ENCODE measurements around the gene ZNRF2.

ZNRF2 gene

DNA sequence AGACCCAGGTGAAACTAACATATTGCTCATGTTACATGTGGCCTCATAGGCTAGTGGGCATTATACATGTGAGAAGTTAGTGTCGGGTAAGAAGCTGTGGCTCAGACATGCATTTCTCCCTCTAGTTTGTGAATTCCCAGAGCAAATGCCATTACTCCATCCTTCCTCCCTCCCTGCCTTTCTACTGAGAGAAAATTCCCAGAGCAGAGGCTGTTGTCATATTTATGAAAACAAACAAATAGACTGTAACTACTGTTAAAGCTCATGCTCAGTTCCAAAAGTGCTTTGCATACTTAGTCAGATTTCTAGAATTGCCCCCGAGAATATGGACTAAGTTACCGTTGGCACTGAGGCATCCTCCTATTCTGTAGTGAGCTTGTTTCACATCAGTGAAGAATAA is 29.0 kb downstream of the ZNRF2 start:
- Histone ChIP-seq H3K4me1 (ENCODE audit: control insufficient read depth in 5 of 5, insufficient read depth in 5 of 5, low read length in 5 of 5) (peaks cover 0 to 10% (median 9%) of the 10 kb centered on the region in 5 donors), H3K4me3 (ENCODE audit: low read depth in 1 of 5, low read length in 5 of 5) (peak overlapping the region in 1 of 5 donors; percentile 2), H3K9ac (ENCODE audit: low read length in 5 of 5) (no peak overlapping the region), H3K27me3 (ENCODE audit: control insufficient read depth in 5 of 5, insufficient read depth in 4 of 5, low read length in 5 of 5) (no peaks in the 10 kb centered on the region), H3K36me3 (ENCODE audit: control insufficient read depth in 5 of 5, insufficient read depth in 5 of 5, low read length in 5 of 5) (no peaks in the 10 kb centered on the region), H3K27ac (ENCODE audit: low read depth, low read length) (no peak overlapping the region), H3K9me3 (ENCODE audit: control insufficient read depth in 5 of 5, low read length in 5 of 5) (no peaks in the 10 kb centered on the region)

DNA sequence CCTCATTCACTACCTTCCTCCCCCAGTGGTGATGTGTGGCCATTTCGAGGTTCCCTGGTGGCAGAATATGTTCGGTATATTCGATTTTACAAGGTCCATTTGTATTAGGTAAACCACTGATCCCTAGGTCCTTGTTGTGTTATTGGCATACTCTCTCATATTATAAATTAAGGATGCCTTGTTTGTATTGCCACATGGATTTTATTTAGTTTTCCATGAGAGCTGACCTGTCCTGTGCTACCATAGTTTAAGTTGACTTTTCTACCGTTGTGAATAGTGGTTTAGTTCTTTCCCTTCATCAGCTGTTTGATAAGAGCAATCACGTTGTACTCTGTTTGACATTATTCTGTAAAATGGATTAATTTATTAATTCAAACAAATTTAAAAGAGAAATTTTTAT is 29.4 kb downstream of the ZNRF2 start:
- Histone ChIP-seq H3K4me3 (ENCODE audit: low read depth in 1 of 5, low read length in 5 of 5) (no peak overlapping the region), H3K9ac (ENCODE audit: low read length in 5 of 5) (no peak overlapping the region), H3K4me1 (ENCODE audit: control insufficient read depth in 5 of 5, insufficient read depth in 5 of 5, low read length in 5 of 5) (peaks cover 0 to 10% (median 9%) of the 10 kb centered on the region in 5 donors), H3K27me3 (ENCODE audit: control insufficient read depth in 5 of 5, insufficient read depth in 4 of 5, low read length in 5 of 5) (no peaks in the 10 kb centered on the region), H3K36me3 (ENCODE audit: control insufficient read depth in 5 of 5, insufficient read depth in 5 of 5, low read length in 5 of 5) (no peaks in the 10 kb centered on the region), H3K9me3 (ENCODE audit: control insufficient read depth in 5 of 5, low read length in 5 of 5) (no peaks in the 10 kb centered on the region), H3K27ac (ENCODE audit: low read depth, low read length) (no peak overlapping the region)

DNA sequence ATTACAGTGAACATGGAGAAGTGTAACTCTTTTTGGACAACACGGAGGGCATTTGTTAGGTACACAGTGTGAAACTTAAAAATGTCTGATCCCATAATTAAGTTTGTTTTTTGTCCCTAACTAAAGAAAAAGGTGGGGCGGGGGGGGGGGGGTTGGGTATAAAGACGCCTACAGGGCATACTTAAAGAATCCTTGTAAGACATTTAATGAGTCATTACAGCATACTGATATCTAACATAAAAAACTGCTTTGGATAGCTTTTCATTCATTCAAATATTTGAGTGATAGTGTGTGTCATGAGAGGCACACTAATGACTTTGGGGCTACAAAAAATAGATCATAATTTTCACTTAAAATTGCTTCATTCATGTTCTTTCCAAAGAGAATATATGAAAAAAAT is 31.2 kb downstream of the ZNRF2 start:
- H3K36me3 ChIP-seq (ENCODE audit: control insufficient read depth in 5 of 5, insufficient read depth in 5 of 5, low read length in 5 of 5) = no peaks in the 10 kb centered on the region
- no peaks in the 10 kb centered on the region for H3K9me3 ChIP-seq (ENCODE audit: control insufficient read depth in 5 of 5, low read length in 5 of 5)
- no peaks in the 10 kb centered on the region for H3K27me3 ChIP-seq (ENCODE audit: control insufficient read depth in 5 of 5, insufficient read depth in 4 of 5, low read length in 5 of 5)
- H3K9ac ChIP-seq (ENCODE audit: low read length in 5 of 5) = no peak overlapping the region
- peaks cover 0 to 13% (median 10%) of the 10 kb centered on the region in 5 donors for H3K4me1 ChIP-seq (ENCODE audit: control insufficient read depth in 5 of 5, insufficient read depth in 5 of 5, low read length in 5 of 5)
- H3K4me3 ChIP-seq (ENCODE audit: low read depth in 1 of 5, low read length in 5 of 5) = no peak overlapping the region
- no peak overlapping the region for H3K27ac ChIP-seq (ENCODE audit: low read depth, low read length)

- H3K9ac ChIP-seq (ENCODE audit: low read length in 5 of 5) = no peak overlapping the region
- H3K4me1 ChIP-seq (ENCODE audit: control insufficient read depth in 5 of 5, insufficient read depth in 5 of 5, low read length in 5 of 5) = peaks cover 3 to 27% (median 24%) of the 10 kb centered on the region in 5 donors
- no peak overlapping the region for H3K27ac ChIP-seq (ENCODE audit: low read depth, low read length)
- H3K4me3 ChIP-seq (ENCODE audit: low read depth in 1 of 5, low read length in 5 of 5) = no peak overlapping the region
- no peaks in the 10 kb centered on the region for H3K36me3 ChIP-seq (ENCODE audit: control insufficient read depth in 5 of 5, insufficient read depth in 5 of 5, low read length in 5 of 5)
- H3K27me3 ChIP-seq (ENCODE audit: control insufficient read depth in 5 of 5, insufficient read depth in 4 of 5, low read length in 5 of 5) = no peaks in the 10 kb centered on the region
- no peaks in the 10 kb centered on the region for H3K9me3 ChIP-seq (ENCODE audit: control insufficient read depth in 5 of 5, low read length in 5 of 5)
Measured at GRCh38 chr7:30320392-30320791, 36.0 kb downstream of the ZNRF2 start.

GRCh38 chr7:30321089-30321881 is 36.9 kb downstream of the ZNRF2 start:
- Histone ChIP-seq H3K9me3 (ENCODE audit: control insufficient read depth in 5 of 5, low read length in 5 of 5) (no peaks in the 10 kb centered on the region), H3K9ac (ENCODE audit: low read length in 5 of 5) (peak overlapping the region; percentile 23 to 63 (median 56)), H3K36me3 (ENCODE audit: control insufficient read depth in 5 of 5, insufficient read depth in 5 of 5, low read length in 5 of 5) (no peaks in the 10 kb centered on the region), H3K4me3 (ENCODE audit: low read depth in 1 of 5, low read length in 5 of 5) (peak overlapping the region; percentile 21 to 53 (median 31)), H3K27me3 (ENCODE audit: control insufficient read depth in 5 of 5, insufficient read depth in 4 of 5, low read length in 5 of 5) (no peaks in the 10 kb centered on the region), H3K27ac (ENCODE audit: low read depth, low read length) (peak overlapping the region; percentile 70), H3K4me1 (ENCODE audit: control insufficient read depth in 5 of 5, insufficient read depth in 5 of 5, low read length in 5 of 5) (peaks cover 3 to 27% (median 24%) of the 10 kb centered on the region in 5 donors)

DNA sequence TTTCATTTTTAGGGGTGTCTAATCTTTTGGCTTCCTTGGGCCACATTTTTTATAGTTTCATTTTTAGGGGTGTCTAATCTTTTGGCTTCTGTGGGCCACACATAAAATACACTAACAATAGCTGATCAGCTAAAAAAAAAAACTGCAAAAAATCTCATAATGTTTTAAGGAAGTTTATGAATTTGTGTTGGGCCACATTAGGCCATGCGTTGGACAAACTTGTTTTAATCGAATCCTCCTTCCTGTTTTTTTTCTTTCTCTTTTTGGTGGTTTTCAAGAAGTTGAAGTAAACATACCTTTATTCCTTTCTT is 37.4 kb downstream of the ZNRF2 start:
- Histone ChIP-seq H3K36me3 (ENCODE audit: control insufficient read depth in 5 of 5, insufficient read depth in 5 of 5, low read length in 5 of 5) (no peaks in the 10 kb centered on the region), H3K4me1 (ENCODE audit: control insufficient read depth in 5 of 5, insufficient read depth in 5 of 5, low read length in 5 of 5) (peaks cover 3 to 27% (median 24%) of the 10 kb centered on the region in 5 donors), H3K27me3 (ENCODE audit: control insufficient read depth in 5 of 5, insufficient read depth in 4 of 5, low read length in 5 of 5) (no peaks in the 10 kb centered on the region), H3K4me3 (ENCODE audit: low read depth in 1 of 5, low read length in 5 of 5) (peak overlapping the region; percentile 21 to 53 (median 31)), H3K27ac (ENCODE audit: low read depth, low read length) (peak overlapping the region; percentile 70), H3K9me3 (ENCODE audit: control insufficient read depth in 5 of 5, low read length in 5 of 5) (no peaks in the 10 kb centered on the region), H3K9ac (ENCODE audit: low read length in 5 of 5) (peak overlapping the region; percentile 23 to 63 (median 56))

- Histone ChIP-seq H3K9ac (ENCODE audit: low read length in 5 of 5) (peak overlapping the region in 2 of 5 donors; percentile 1 to 23), H3K4me1 (ENCODE audit: control insufficient read depth in 5 of 5, insufficient read depth in 5 of 5, low read length in 5 of 5) (peaks cover 3 to 27% (median 24%) of the 10 kb centered on the region in 5 donors), H3K9me3 (ENCODE audit: control insufficient read depth in 5 of 5, low read length in 5 of 5) (no peaks in the 10 kb centered on the region), H3K4me3 (ENCODE audit: low read depth in 1 of 5, low read length in 5 of 5) (peak overlapping the region in 3 of 5 donors; percentile 4 to 53 (median 21)), H3K36me3 (ENCODE audit: control insufficient read depth in 5 of 5, insufficient read depth in 5 of 5, low read length in 5 of 5) (no peaks in the 10 kb centered on the region), H3K27ac (ENCODE audit: low read depth, low read length) (peak overlapping the region; percentile 70), H3K27me3 (ENCODE audit: control insufficient read depth in 5 of 5, insufficient read depth in 4 of 5, low read length in 5 of 5) (no peaks in the 10 kb centered on the region)
Measured at GRCh38 chr7:30322271-30323005, 38.0 kb downstream of the ZNRF2 start.

GRCh38 chr7:30323006-30323355 is 38.6 kb downstream of the ZNRF2 start:
- H3K9ac ChIP-seq (ENCODE audit: low read length in 5 of 5) = no peak overlapping the region
- H3K27ac ChIP-seq (ENCODE audit: low read depth, low read length) = no peak overlapping the region
- no peak overlapping the region for H3K4me3 ChIP-seq (ENCODE audit: low read depth in 1 of 5, low read length in 5 of 5)

DNA sequence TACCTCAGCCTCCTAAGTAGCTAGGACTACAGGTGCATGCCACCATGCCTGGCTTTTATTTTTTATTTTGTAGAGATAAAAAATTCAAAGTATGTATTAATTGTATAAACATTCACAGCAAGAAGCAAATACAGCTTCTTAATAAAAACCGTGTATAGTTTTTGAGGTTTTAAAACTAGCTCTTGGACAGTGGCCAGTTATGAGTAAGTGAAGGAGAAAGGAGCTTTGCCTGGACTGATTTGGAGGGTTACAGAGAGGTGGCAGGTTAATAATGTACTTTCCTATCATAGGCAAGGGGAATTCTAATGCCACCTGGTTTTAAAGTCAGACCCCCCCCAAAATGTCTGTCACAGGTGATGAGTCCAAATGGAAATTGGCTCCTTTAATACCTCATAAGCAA is 43.4 kb downstream of the ZNRF2 start:
- no peak overlapping the region for H3K27ac ChIP-seq (ENCODE audit: low read depth, low read length)
- no peak overlapping the region for H3K4me3 ChIP-seq (ENCODE audit: low read depth in 1 of 5, low read length in 5 of 5)
- no peaks in the 10 kb centered on the region for H3K9me3 ChIP-seq (ENCODE audit: control insufficient read depth in 5 of 5, low read length in 5 of 5)
- no peak overlapping the region for H3K9ac ChIP-seq (ENCODE audit: low read length in 5 of 5)
- no peaks in the 10 kb centered on the region for H3K27me3 ChIP-seq (ENCODE audit: control insufficient read depth in 5 of 5, insufficient read depth in 4 of 5, low read length in 5 of 5)
- peaks cover 0 to 6% (median 3%) of the 10 kb centered on the region in 5 donors for H3K4me1 ChIP-seq (ENCODE audit: control insufficient read depth in 5 of 5, insufficient read depth in 5 of 5, low read length in 5 of 5)
- no peaks in the 10 kb centered on the region for H3K36me3 ChIP-seq (ENCODE audit: control insufficient read depth in 5 of 5, insufficient read depth in 5 of 5, low read length in 5 of 5)

More at GRCh38 chr7:30323006-30323355, 38.6 kb downstream of the ZNRF2 start:
- Histone ChIP-seq H3K27me3 (ENCODE audit: control insufficient read depth in 5 of 5, insufficient read depth in 4 of 5, low read length in 5 of 5) (no peaks in the 10 kb centered on the region), H3K4me1 (ENCODE audit: control insufficient read depth in 5 of 5, insufficient read depth in 5 of 5, low read length in 5 of 5) (peaks cover 3 to 27% (median 24%) of the 10 kb centered on the region in 5 donors), H3K9me3 (ENCODE audit: control insufficient read depth in 5 of 5, low read length in 5 of 5) (no peaks in the 10 kb centered on the region), H3K36me3 (ENCODE audit: control insufficient read depth in 5 of 5, insufficient read depth in 5 of 5, low read length in 5 of 5) (no peaks in the 10 kb centered on the region)

- Histone ChIP-seq H3K27me3 (ENCODE audit: control insufficient read depth in 5 of 5, insufficient read depth in 4 of 5, low read length in 5 of 5) (no peaks in the 10 kb centered on the region), H3K9me3 (ENCODE audit: control insufficient read depth in 5 of 5, low read length in 5 of 5) (no peaks in the 10 kb centered on the region), H3K4me1 (ENCODE audit: control insufficient read depth in 5 of 5, insufficient read depth in 5 of 5, low read length in 5 of 5) (peaks cover 0 to 6% (median 0%) of the 10 kb centered on the region in 5 donors), H3K9ac (ENCODE audit: low read length in 5 of 5) (no peak overlapping the region), H3K36me3 (ENCODE audit: control insufficient read depth in 5 of 5, insufficient read depth in 5 of 5, low read length in 5 of 5) (no peaks in the 10 kb centered on the region), H3K4me3 (ENCODE audit: low read depth in 1 of 5, low read length in 5 of 5) (no peak overlapping the region), H3K27ac (ENCODE audit: low read depth, low read length) (no peak overlapping the region)
Measured at GRCh38 chr7:30328381-30328780, 44.0 kb downstream of the ZNRF2 start.

Data from subcutaneous abdominal adipose tissue (tissue), 5 donors.